ENCODE data around the gene MAMLD1.

The MAMLD1 gene

GRCh38 chrX:150465326-150465725 is 102.2 kb downstream of the MAMLD1 start:
- DNase-seq: no peak

DNA sequence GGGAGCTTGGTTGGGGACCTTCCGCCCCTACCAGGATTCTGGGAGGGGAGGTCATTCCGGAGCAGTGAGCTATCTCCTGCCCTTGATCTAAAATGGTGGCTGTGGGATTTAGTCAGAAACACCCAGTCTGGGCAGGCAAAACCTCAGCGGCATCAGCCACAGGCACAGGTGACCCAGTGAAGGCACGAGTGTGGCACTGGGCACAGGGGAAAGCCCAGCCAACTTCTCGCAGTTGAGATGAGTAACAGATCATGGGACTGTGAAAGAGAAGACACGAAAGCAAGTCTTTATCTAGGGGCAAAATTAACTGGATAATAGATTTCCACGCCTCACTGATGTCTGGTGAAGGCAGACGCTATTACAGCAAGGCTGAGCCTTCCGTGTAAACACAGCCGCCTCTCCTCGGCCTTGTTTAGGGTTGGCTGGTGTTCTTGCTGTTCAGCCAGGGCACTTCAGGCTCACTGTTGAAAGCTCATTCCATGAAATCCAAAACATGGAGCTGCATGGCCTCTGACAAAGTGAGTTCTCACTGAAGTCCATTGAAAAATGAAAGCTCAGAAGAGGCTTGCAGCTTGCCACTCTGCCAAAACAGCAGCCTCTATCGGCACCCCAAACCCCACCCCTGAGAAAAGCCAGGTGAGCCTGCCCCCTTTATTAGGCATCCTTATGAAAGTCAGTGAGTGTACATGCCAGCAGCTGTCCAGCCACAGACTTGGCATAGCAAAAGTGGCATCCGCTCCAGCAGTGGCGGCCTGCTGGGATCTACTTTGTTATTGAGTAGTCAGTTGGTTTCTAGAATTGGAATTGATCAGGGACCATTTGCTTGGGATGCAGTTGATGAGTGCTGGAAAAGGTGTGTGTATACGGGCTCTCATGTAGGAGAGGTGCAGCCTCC is 103.0 kb downstream of the MAMLD1 start:
- DNase-seq: peak; percentile 21

- no peak for DNase-seq
Measured at GRCh38 chrX:150472306-150472705, 109.2 kb downstream of the MAMLD1 start.

DNA sequence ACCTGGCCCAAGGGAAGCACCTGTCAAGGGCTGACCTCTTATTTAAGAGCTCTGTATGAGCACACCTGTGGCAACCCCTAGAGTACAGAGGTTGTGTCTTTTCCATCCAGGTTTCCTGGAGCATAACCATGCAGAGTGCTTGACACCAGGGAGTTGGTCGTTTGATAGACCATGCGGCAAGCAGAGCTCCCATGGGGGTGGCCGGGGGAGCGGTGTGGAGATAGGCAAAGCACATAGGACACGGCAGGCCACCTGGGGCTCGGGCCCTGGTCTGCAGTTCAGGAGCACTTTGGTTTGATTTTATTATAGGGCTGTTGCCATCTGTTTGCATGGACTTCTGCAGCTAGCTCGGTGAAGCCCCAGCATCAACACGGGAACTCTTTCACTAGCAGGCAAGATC is 110.3 kb downstream of the MAMLD1 start:
- DNase-seq: no peak

GRCh38 chrX:150475461-150475860 is 112.3 kb downstream of the MAMLD1 start:
- DNase-seq: no peak

GRCh38 chrX:150476164-150476699 is 113.1 kb downstream of the MAMLD1 start:
- DNase-seq: peak; percentile 7

DNA sequence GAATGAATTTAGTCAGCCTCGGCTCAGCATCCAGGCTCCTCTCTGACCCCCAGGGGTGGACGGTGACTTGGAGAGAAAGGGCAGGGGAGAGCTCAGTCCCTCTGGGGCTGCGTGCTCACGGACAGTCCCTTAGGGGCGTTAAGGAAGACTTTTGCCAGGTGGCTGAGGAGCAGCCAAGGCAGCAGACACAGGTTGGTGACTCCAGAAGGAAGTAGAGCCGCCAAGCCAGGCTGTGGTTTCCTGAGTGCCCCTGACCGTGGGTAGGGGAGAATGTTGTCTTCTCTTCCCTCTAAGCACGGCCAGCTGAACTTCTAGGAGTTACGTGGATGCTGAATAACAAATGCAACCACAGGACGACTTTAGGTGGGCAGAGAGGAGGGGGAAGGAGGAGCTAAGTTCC is 114.3 kb downstream of the MAMLD1 start:
- DNase-seq: no peak

GRCh38 chrX:150478496-150479492 is 115.7 kb downstream of the MAMLD1 start:
- DNase-seq: no peak

DNA sequence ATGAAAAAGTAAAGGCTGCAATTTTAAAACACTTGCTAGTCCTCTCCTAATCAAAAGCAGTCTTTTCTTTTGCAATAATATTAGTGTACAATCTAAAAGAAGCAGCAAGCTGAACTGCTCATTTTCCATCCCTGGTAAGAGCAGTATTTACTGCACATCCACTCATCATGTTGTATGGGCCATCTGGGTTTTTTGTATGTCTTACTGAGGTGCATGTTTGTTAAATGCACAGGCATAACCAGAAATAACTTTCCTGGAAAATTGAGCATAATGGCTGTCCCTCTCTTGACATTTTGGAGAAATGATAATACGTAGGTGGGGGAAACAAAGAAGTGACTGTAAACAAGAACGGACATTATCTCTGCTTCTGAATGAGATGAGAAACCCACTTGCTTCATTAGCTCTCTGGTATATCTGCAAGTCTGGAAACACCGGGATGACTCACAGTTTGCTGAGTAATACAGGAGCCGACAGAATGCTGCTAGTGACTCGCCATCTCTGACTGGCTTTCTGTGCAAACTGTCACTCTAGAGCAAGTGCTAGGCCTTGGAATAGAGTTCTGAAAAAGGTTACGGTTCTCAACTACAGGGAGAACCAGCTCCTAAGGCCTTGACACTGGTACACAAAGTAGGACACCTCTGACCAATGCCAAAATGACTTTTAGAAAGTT is 119.6 kb downstream of the MAMLD1 start:
- DNase-seq: no peak

DNA sequence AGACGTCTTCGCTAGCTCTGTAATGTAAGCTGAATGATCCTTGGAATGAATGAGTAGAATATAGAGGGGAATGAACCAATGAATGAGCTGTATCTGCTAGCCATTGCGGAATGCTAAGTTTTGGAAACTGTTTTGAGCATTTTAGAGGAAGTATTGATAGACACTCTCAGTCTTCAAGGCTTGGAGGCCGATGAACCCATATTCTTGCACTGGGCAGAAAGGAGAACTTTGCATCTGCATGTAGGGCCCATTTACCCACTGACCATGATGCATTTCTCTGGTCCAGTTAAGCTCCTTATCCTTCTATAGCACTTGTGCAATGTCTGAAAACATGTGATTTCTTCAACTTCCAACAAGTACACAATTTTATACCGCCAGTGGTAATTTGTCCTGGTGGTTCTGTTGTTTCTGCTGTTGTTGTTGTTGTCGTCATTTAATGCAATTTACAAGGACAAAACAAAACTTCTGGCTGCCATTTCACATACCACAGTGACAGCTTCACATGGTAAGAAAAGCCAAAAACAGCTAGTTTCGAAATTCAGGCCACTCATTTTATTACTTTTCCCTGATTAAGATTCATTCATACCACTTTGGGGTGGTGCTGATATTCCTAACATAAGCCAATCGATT is 120.4 kb downstream of the MAMLD1 start:
- DNase-seq: no peak

GRCh38 chrX:150486011-150486410 is 122.9 kb downstream of the MAMLD1 start:
- peak; percentile 7 for DNase-seq

GRCh38 chrX:150487369-150488094 is 124.4 kb downstream of the MAMLD1 start:
- DNase-seq: no peak

DNA sequence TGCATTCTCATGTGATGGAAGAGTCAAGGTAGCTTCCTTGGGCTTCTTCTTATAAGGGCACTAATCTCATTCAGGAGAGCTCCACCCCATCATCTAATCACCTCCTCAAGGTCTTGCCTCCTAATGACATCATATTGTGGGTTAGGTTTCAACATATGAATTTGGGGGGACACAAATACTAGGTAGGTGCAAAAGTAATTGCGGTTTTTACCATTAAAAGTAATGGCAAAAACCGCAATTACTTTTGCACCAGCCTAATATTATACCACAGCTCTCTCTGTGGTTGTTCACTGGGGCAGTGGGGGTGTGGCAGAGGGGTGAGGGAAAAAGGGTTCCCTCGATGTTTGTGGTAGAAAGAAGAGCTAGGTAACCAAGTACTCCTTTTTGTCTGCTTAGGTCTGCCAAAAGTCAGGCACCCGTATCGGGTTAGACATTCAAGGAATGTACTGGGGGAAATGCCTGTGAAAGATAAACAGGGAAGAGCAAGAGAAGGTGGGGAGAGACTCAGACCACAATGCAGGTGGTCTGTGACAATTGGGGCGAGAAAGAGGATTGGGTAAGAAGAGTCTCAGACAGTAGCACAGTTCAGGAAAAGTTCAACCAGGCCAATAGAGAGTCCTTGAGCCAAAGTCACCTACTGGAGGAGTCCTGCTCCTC is 126.4 kb downstream of the MAMLD1 start:
- no peak for DNase-seq

DNA sequence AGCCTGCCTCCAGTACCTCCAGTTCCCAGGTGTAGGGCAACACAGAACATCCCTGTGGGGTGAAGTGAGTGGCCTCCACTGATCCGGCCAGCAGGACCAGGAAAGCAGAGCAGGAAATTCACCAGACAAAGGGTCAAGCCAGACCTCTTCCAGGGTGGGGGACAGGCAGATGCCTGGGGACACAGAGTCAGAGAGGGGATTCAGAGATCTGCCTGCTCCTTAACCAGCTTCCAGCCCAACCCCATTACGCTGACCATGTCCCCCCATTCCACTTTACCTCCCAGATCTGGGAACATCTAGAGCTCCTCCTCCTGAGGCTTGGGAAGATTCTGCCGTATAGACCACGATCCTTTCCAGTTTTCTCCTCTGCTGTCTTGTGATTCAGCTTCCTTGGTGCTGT is 132.4 kb downstream of the MAMLD1 start:
- DNase-seq: no peak

- no peak for DNase-seq
Measured at GRCh38 chrX:150499240-150499639, 136.1 kb downstream of the MAMLD1 start.

GRCh38 chrX:150502091-150502490 is 139.0 kb downstream of the MAMLD1 start:
- DNase-seq: no peak

GRCh38 chrX:150502979-150503897 is 140.1 kb downstream of the MAMLD1 start:
- no peak for DNase-seq

- peak; percentile 37 for DNase-seq
Measured at GRCh38 chrX:150503898-150504219, 140.7 kb downstream of the MAMLD1 start.

- DNase-seq: no peak
Measured at GRCh38 chrX:150504397-150505182, 141.5 kb downstream of the MAMLD1 start.

All from NCI-H2029 (cell line).